ENCODE data around the gene PRKG1. TPM values are rescaled to one million over a fixed set of nuclear protein-coding genes. Genes with fewer than 3 reads are reported as not detected.

Gene PRKG1
- total RNA-seq, 1 experiment from 2014 or later = 10.4 TPM

- Mint-ChIP-seq H3K4me1 (peaks cover 47 to 50% of the 10 kb centered on the region in 2 experiments), H3K9me3 (peaks cover 6 to 9% of the 10 kb centered on the region in 2 experiments; a peak in 4 of 5 replicates), H3K4me3 (no peak overlapping the region), H3K36me3 (ENCODE audit: insufficient read depth in 1 of 3, low read depth in 3 of 3) (peaks cover 5 to 16% (median 14%) of the 10 kb centered on the region in 3 experiments; a peak in 6 of 7 replicates), H3K27me3 (ENCODE audit: low read depth) (no peaks in the 10 kb centered on the region), H3K27ac (no peak overlapping the region)
- Histone ChIP-seq H2AK5ac (ENCODE audit: insufficient read length, low read length) (no peak overlapping the region), H3K23ac (ENCODE audit: insufficient read length, low read depth, low read length) (no peak overlapping the region), H4K8ac (replicated peaks; ENCODE audit: insufficient read length, low read depth, low read length) (no peak overlapping the region), H3K27ac (ENCODE audit: insufficient read length, low read depth, low read length) (no peak overlapping the region), H2BK5ac (ENCODE audit: insufficient read length, low read length) (no peak overlapping the region), H3K4me2 (ENCODE audit: insufficient read depth, insufficient read length, low read length) (no peak overlapping the region), H3K18ac (ENCODE audit: insufficient read length, low read depth, low read length) (no peak overlapping the region), H2BK20ac (ENCODE audit: low read depth, low read length, poor library complexity, severe bottlenecking) (no peak overlapping the region), H3K9me3 (ENCODE audit: control insufficient read depth, low read depth, low read length) (no peaks in the 10 kb centered on the region), H3K79me2 (ENCODE audit: insufficient read depth, low read length) (no peaks in the 10 kb centered on the region), H3K4ac (ENCODE audit: low read depth, low read length) (no peak overlapping the region), H2BK12ac (ENCODE audit: insufficient read length, low read depth, low read length) (no peak overlapping the region), H3K14ac (ENCODE audit: insufficient read depth, low read length) (no peak overlapping the region), H3T11ph (ENCODE audit: low read length) (no peak overlapping the region), H4K5ac (ENCODE audit: insufficient read length, low read depth, low read length) (no peak overlapping the region), H3K23me2 (ENCODE audit: insufficient read length, low read depth, low read length, poor library complexity, severe bottlenecking) (no peaks in the 10 kb centered on the region), H3K9ac (ENCODE audit: extremely low read depth, insufficient read length, low read length) (no peak overlapping the region), H2AFZ (ENCODE audit: low read length) (no peak overlapping the region), H4K20me1 (ENCODE audit: control insufficient read depth, insufficient read depth, insufficient read length) (no peaks in the 10 kb centered on the region), H2BK15ac (ENCODE audit: low read depth, low read length) (no peak overlapping the region), H2BK120ac (ENCODE audit: low read depth, low read length, poor library complexity, severe bottlenecking) (no peak overlapping the region), H3K79me1 (ENCODE audit: insufficient read depth, low read depth, low read length, poor library complexity, severe bottlenecking) (no peaks in the 10 kb centered on the region), H3K56ac (ENCODE audit: insufficient read length, low read depth, low read length) (no peak overlapping the region), H4K91ac (ENCODE audit: insufficient read length, low read depth, low read length) (no peak overlapping the region), H3K27me3 (ENCODE audit: insufficient read depth, low read length) (no peaks in the 10 kb centered on the region), H3K4me1 (ENCODE audit: insufficient read depth, low read length) (peaks cover 10% of the 10 kb centered on the region; the same call in 1 of the 2 replicates)
- DNase-seq = no peak
- no peak for TF ChIP-seq CTCF (conservative IDR thresholded peaks at IDR 0.05)
Observed at GRCh38 chr10:51905032-51905431, 830.7 kb downstream of the PRKG1 start.

All from H9 (cell line).